NB4 (cell line): Measurements from ENCODE around the gene U2SURP.

Source experiments
- MYC ChIP-seq: IDR thresholded peaks from 2 replicates; pipeline ENCODE4 v1.6.1; 2011; ENCODE audit warnings: low read depth, low read length
- POLR2A ChIP-seq: IDR thresholded peaks from 2 replicates; pipeline ENCODE4 v1.6.1; 2011; ENCODE audit warnings: mild to moderate bottlenecking; ENCODE audit not compliant: insufficient read length; ENCODE audit errors: extremely low read depth
- TF ChIP-seq, protein P1 (sequence below): IDR thresholded peaks from one replicate; pipeline ENCODE4 v1.5.1; 2012; ENCODE audit warnings: low read depth, low read length
- TF ChIP-seq, protein P2 (sequence below): IDR thresholded peaks from 2 replicates; pipeline ENCODE4 v1.6.1; 2011; ENCODE audit warnings: low read depth, low read length

DNA sequence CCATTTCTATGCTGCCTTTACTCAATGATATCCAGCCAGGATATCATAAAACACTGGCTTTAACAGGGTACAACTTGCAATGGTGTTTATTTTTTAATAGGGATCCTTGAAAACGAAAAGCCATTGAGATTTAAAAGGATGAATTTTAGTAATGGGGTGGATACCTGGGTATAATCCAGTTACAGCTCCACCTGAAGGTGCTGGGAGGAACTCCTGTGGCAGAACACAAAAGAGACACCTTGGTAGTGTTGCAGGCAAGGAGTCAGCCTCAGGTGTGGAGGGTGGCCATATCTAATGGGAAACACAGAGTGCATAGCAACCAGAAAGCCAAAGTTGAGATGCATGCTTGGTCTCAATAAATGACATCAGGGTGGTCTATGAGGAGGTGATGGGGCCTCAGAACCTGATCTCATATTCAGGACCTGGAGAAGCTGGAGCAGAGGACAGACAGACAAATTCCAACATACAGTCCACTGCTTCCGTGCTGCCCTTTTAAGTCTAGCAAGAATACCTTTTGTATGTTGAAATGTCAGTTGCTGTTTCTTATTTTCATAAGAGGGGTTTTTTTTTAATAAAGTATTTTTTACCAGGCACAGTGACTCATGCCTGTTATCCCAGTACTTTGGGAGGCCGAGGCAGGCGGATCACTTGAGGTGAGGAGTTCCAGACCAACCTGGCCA, 25.9 kb upstream of the U2SURP start:
- TF ChIP-seq MYC (no peak), POLR2A (no peak)
- TF ChIP-seq, protein P1, sequence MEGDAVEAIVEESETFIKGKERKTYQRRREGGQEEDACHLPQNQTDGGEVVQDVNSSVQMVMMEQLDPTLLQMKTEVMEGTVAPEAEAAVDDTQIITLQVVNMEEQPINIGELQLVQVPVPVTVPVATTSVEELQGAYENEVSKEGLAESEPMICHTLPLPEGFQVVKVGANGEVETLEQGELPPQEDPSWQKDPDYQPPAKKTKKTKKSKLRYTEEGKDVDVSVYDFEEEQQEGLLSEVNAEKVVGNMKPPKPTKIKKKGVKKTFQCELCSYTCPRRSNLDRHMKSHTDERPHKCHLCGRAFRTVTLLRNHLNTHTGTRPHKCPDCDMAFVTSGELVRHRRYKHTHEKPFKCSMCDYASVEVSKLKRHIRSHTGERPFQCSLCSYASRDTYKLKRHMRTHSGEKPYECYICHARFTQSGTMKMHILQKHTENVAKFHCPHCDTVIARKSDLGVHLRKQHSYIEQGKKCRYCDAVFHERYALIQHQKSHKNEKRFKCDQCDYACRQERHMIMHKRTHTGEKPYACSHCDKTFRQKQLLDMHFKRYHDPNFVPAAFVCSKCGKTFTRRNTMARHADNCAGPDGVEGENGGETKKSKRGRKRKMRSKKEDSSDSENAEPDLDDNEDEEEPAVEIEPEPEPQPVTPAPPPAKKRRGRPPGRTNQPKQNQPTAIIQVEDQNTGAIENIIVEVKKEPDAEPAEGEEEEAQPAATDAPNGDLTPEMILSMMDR, result no peak
- TF ChIP-seq, protein P2, sequence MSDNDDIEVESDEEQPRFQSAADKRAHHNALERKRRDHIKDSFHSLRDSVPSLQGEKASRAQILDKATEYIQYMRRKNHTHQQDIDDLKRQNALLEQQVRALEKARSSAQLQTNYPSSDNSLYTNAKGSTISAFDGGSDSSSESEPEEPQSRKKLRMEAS, result no peak
